ENCODE measurements around the gene ETV5.
A peak's percentile ranks its signal among the peaks of the same experiment; 100 is the strongest.

The ETV5 gene

DNA sequence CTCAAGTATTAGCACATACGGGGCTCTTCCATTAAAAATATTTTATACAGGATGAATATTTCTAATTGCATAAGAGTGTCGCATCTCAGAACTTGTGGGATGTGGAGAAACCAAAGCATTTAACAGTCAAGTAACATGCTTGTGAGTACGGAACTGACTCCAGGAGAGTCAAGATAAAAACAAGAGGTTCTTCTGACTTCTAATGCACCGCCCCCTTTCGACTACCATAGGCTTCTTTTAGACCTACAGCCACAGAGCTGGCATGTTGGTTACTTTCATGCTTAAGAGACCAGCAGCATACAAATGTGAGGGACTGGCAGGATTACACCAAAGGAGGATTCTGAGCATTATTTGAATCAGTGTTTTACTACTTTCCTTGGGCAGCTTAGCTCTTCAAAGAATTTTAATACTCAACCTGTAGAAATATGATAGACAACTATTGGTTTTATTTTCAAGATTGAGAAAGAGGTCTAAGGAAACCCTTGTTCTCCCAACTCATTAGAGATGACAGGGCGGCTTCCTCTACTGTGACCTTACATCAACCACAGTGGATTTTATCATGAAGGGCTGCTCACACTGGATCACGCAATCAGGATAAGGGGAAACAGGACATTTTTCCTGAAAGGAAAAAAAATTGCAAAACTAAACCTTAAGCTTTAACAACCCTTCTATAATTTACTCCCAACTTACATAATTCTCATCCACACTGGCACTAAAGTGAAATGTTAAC, 14.0 kb downstream of the ETV5 start:
- no peak for FAIRE-seq

DNA sequence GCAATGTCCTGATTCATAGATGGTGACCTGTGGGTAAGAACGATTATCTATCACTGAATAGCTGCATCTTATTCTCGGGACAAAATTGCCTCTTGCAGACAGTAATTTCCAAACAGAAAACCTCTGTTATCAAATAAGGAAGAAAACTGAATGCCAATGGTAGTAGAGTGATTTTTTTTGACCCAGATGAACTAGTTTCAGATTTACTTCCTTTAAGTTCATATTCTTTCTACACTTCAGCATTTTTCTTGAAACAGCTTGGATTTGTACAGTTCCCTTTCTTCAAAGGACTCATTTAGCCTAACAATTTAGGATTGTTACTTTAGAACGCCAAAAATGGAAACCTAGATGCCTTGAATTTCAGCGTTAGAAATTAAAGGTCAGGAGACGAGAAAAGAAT, 14.6 kb downstream of the ETV5 start:
- FAIRE-seq, result no peak

DNA sequence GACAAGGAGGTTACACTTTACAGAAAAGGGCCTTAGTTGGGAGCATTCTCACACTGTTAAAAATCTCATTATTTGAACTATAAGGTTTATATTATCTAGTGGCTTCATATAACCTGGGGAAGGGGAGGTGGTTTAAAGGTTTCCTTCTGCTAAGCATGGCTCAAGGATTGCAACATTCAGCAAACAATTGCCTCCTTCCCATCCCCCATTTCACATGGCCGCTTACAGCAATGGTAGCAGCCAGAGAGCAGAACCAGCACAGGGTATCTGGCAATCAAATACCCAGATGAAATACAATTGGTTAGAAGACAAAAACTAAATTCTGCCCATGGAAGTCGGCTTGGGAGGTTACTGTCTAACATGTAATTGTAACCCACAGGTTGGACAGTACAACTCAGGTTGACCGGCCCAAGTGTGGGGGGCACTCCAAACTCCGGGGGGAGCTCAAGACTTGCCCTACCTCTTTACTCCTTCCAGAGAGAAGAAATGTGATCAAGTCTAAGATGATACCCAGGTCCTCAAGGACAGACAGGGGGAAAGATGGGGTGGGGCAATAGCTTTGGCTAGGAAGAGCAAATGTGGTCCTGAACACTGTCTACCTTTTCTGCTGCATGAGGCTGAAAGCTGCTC, 15.5 kb downstream of the ETV5 start:
- no peak for FAIRE-seq

DNA sequence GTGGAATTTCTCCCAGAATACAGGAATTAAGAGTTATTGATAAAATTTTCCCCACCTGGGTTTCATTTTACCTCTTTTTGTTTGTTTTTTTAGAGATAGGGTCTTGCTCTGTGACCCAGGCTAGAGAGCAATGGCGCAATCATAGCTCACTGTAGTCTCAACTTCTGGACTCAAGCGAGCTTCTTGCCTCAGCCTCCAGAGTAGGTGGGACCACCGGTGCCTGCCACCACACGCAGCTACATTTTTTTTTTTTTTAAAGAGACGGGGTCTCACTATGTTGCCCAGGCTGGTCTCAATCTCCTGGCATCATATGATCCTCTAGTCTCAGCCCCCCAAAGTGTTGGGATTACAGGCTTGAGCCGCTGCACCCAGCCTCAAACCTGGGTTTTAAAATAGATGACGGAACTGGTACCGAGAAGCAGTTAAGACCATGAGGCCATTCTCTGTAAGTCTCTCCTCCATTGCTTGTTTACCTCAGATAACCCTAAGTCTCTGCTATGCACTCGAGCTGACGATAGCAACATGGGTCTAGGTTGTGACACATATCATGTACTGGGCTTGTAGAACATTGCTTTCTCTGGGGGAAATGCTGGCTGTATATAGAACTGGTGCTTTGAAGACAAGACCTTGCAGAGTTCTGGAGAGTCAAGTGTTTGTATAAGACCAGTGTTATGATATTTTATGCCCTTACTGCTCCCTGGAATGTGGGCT, 16.4 kb downstream of the ETV5 start:
- FAIRE-seq, result no peak

DNA sequence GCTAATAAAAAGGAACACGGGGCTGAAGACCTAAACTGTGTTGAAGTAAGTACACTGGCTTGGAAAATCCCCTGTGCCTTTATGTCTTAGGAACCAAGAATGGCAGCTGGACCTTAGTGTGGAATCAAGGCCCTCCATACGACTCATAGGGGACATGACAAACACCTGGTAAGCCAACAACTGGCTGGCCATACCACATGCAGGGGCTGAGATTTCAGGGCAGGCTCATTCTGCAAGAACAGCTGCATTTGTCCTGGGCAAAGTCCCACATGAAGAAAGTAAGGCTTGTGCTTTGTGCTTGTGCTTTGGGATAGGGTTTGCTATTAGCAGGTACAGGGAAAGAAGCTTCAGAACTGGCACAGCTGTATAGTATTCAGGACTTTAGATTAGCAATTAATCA, 18.0 kb downstream of the ETV5 start:
- FAIRE-seq, result no peak

DNA sequence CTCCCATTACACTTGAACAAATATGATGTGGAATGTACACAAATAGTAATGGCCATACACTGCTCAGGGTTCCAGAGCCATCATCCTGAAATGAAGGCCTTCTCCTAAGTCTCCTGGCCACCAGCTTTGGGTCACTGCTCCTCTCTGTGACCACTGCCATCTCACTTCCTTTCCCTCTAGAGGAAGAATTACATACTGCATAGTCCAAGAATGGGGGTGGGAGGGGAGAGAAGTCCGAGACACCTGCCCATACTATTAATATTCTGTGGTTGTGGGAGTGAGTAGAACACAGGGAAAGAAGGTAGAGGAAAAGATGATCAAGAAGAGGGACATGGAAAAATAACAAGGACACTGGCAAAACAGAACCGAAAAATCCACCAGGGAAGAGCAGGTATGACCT, 20.6 kb downstream of the ETV5 start:
- no peak for FAIRE-seq

DNA sequence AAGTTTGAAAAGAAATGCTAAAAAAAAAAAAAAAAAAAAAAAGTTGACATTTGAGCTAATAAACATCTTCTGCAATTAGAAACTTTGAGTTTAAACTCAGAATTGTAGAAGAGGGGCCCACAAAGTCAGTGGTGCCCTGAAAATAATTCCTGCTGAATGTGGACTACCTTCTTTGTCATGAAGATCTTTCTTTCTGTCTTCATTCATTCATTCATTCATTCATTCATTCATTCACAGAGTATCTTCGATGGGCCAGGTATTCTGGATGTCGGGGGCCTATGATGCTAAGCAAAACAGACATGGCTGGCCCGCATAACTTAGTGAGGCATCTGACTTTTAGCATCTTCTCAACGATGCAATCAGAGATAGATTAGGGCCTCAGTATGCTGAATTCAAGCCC, 24.6 kb downstream of the ETV5 start:
- FAIRE-seq, result no peak

DNA sequence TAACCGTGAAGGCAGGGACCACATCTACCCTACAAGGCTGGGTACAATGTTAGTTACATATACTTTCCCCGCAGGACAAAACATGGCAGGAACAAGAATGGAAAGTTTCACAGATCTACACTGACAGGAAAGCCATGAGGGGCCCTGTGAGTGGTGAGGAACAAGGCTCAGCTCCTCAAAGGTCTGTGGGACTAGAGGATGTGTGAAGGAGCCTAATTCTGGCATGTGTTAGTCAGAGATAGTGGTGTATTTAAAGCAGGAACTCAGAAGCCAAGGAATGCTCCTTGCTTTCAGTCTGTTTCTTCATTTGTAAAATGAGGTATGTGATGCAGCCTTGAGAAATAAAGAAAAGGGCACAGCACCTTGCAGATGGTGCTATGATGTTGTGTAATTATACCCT, 25.1 kb downstream of the ETV5 start:
- no peak for FAIRE-seq

DNA sequence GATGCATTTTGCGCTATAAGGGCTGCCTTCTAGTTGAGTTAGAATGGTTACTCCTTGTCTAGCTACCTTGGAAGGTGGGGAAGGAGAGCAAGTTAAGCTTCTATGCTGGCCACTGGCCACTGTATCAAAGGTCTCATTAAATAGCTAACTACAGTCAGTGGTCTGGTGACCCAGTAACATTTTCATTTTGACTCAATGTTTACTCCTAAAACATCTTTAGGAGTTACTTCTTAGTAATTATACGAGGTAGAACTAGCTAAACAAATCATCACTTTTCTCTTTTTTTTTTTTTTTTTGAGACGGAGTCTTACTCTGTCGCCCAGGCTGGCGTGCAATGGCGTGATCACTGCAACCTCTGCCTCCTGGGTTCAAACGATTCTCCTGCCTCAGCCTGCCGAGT, 26.7 kb downstream of the ETV5 start:
- no peak for FAIRE-seq

DNA sequence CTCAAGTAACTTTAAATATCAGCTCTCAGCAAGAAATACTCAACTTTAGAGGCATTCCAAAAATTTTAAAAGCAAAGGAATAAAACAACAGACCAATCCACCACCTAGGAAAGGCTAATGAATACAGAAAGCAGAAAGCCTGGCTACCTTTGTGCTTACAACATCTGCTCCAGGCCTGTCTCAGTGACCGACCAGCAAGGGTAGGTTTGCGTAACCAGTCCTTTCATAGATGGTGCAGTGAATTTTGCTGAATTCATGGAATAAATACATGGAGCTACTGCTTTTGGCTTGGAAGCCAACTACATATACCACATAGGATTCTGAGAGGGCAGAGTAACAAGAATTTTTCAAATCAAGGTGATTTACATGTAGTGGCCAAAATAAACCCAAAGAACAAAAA, 27.2 kb downstream of the ETV5 start:
- no peak for FAIRE-seq

DNA sequence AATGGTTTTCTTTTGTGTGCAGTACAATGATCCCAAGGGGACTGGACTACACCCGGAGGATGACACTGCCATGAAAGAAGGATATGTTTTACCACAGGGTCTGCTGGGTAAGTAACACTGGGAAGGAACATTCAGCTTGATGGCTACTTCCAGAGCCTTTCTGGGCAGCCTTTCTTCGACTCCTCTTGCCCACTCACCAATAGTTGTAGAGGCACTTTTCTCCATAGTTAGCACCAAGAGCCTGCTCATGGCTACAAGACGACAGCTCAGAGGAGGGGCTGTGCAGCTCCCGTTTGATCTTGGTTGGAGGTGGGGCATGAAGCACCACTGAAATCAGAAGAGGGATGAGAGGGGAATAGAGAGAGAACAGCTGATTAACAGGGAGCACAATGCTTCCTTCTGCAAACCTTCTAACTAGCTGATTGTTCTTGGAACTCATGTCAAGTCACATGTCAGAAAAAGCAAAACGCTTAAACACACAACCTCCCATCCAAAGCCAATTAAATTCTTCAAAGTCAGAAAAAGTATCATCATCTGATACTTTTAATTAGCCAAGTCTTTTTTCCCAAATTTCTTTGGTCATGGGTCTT, 27.9 kb downstream of the ETV5 start:
- FAIRE-seq, result no peak

DNA sequence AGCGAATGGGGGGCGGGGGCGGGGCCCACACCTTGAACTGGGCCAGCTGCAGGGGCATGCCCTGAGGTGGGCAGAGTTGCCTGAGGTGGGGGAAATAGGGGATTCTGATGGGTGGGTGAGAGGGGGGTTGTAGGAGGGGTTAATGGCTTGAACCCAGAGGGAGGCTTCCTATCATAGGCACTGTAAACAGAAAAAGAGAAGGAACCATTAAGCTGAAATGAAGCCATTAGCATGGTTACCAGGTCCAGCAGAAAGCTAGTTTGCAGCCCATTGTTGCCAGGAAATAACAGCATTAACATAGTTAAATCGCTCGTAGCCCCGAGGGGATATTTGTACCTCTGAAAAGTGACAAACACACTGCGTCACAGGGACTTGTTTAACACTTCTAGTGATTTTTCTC, 29.0 kb downstream of the ETV5 start:
- FAIRE-seq, result no peak

DNA sequence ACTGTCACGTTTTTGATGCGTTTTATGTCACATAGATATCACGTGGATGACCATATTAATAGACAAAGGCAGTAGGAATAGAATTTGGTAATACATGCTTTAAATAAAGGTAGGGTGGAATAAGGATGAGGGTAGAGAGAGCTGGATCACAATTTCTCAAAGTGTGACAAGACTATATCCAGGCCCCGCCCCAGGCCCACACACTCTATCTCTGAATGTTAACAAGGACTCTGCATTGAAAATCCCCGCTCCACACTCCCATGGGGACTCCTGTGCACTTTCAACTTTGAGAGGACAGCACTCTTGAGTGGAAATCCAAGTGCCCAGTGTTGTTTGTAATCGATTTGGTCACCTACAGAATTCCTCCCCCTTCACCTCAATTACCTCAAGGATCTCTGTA, 31.4 kb downstream of the ETV5 start:
- no peak for FAIRE-seq

DNA sequence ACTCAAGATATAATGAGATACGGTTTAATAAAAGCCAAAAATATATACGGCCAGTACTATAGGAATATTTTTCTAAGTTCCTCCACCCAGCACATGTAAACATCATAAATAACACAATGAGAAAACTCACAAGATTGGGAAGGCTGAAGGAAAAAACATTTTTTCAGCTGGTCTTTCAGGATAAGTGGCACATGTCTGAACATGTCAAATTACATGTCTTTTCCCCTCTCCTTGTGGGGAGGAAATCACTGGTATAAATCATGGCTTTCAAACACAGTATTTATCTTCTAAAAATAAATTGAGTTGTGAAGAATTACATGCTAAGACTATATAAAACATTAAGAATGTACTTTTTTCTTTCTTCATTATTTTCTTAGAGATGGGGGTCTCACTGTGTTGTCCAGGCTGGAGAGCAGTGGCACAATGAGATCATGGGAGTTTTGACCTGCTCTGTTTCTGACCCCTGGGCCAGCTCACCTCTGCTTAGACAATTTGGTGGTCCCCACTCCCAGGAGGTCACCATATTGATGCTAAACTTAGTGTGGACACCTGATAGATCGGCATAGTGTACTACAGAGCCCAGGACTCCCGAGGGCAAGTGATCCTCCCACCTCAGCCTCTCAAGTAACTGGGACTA, 32.8 kb downstream of the ETV5 start:
- FAIRE-seq, result no peak

DNA sequence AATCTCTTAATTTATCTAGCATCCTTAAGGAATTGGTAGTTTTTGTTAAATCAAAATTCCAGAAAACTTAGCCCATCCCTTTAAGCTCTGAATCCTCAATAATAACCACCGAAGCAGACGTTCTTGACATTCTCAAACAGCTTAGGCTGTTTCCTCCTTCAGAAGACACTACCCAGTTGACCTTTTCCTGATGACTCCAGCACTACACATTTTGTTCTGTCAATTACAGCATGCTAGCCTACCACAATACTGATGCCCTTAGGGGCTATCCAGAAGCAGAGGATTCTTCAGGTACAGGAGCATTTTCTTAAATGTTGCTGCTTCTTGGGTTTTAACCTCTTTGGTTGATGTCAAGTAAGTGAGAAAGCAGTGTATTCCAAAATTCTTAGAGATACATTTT, 33.4 kb downstream of the ETV5 start:
- no peak for FAIRE-seq

DNA sequence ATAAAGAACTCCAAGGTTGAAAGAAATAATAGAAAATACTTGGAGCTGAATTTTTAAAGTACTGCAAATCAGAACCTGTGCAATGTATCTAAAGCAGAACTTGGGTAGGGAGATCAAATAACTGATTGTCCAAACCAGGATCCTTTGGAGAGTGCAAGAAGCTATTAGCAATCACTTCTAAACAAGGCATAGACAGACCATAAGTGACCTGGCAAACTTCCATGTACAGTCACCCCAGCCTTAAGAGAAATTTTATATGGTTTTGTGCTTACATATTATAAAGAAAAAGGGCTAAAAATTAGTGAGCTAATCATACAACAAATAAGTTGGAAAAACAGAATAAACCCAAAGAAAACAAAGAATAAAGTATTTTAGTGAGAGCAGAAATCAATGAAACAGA, 35.2 kb downstream of the ETV5 start:
- FAIRE-seq, result no peak

DNA sequence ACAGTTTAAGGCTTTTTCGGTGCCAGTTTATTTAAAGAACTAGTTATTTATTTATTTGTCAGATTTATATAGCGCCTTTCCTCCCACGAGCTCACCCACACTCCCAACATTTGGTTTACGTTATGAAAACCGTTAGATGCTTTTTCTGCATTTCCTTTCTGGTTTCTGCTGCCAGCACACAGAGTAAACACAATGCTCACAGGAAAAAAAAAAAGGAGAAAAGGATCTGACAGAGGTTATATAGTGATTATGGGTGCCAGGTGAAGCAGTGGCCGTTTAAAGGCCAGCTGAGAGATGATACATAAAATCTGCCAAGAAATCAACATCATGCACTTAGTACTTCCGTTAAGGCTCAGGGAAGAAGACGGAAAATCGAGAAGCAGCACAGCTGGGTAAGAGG, 37.9 kb downstream of the ETV5 start:
- FAIRE-seq, result no peak

DNA sequence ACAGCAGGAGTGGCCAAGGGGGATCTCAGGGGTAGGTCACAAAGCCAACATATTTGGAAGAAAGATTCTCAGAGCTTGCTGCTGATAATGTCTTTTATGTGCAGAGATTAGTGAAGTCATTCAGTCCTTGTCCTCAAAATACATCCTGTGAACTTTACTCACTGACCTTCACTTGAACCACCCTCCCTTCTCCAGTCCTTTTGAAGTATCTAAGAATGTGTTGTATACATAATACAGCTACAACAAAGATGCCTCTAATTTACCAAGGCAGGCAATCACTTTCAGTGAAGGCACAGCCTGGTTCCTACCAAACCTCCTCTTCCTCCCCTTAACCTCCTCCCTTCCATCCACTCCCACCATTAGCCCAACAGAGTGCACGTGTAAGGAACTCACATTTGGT, 38.3 kb downstream of the ETV5 start:
- peak; percentile 48 for FAIRE-seq

DNA sequence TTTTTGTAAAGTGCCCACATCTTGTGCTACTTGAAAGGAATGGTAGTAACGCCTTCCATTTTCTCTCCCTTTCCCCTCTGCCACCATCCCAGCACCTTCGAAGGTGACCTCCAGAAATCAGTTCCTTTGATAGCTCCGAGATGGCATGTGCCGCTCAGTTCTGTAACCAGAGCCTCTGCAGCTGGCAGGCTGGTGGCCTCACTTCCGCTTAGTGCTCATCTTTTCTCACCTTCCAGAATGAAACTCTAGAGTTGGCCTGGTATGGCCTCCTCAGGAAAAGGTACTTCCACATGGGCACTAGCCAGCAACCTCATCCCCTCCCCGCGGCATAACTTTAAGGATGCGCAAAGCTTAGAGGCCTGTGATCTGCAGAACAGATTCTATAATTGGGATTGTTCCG, 38.8 kb downstream of the ETV5 start:
- FAIRE-seq, result no peak

DNA sequence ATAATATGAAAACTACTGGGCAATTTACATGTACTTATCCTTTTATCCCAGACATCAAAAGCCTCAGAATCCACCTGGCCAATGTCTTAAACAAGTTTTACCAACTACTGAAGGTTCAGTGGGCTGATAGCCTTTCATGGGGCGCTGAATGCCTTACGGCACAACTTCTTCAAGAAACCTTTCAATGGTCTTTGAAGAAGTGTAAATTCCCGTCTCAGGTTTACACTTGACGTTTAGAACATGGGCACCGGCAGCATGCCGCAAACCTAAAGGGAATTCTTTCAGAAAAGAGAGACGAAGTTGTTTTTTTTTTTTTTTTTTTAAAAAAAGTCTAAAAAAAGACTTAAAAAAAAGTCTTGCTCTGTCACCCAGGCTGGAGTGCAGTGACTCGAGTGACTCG, 39.7 kb downstream of the ETV5 start:
- no peak for FAIRE-seq

DNA sequence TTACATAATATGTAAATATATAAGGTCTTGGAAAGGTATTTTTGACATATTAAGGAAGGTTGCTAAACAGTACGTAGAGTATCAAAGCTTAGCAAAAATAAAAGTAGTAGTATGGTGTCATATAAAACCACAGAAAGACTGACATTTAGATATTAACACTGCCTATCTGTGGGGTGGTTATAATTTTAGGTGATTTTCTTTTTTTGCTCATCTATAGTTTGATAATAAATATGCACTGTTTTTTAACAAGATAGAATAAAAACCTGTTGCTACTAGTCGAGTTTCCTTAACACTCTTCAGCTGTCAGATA, 40.7 kb downstream of the ETV5 start:
- no peak for FAIRE-seq

DNA sequence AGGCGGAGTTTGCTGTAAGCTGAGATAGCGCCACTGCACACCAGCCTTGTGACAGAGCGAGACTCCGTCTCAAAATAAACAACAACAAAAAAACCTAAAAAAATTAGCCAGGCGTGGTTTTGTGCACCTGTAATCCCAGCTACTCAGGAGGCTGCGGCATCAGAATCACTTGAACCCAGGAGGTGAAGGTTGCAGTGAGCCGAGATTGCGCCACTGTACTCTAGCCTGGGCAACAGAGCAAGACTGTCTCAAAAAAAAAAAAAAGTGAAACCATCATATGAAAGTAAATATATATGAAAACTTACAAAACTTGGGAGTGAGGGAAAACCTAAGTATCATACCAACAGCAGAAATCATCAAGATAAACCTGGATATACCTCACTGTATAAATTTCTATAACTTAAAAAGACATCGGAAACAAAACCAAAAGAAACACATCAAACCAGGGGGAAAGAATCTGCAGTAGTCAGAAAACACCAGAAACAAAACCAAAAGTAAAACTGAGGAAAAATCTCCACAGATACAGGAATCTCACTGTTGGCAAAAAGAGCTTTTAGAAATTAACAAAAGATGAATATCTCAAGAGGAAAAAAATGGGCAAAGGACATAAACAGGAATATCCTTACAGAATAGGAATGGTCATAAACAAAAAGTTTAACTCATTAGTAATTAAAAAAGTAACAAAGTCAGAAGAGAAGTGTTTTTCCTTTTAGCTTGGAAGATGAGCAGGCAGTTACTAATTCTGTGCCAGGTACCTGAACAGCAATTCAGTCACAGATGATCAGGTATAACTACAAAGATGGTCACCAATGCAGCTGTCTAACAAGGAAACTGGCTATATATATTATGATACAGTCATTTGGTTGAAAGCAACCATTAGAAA, 41.3 kb downstream of the ETV5 start:
- FAIRE-seq, result no peak

DNA sequence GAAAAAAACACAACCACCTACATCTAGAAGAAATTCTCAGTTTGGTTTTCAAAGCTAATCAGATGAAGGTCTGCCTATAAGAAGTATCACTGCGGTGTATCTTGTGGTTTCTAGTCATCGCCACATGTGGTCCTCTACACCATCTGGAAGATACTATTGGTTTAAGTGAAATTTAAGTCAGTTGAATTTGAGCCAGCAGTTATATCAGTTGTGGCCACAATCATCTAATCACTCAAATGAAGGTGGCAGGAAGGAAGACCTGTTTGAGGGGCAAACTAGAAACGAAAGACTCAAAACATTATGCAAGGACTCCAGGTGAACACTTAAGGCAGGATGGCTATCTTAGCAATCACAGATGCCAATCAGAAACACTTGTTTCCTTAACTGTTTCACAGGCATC, 48.7 kb downstream of the ETV5 start:
- FAIRE-seq, result no peak
